GM23338 (cell line): Measurements from ENCODE around the gene UCHL1. TPM values are rescaled to one million over a fixed set of nuclear protein-coding genes. Genes with fewer than 3 reads are reported as not detected.
"Not testable (repeated sequence)": the region's sequence is repeated elsewhere in the genome, so short reads cannot be mapped to it uniquely, and the experiment has no call there.

Source experiments
- ATAC-seq: fragments of 200-7000 bp; cut with Tn5 transposase; 3 replicates; pipeline ENCODE4 v1.9.1; 2020
- DNase-seq: peaks from one replicate; pipeline ENCODE4 v3.0.0-alpha.2; 2015; ENCODE audit warnings: low spot score
- H2AFZ ChIP-seq: fragments of 200-600 bp; sonication (generic); 2 replicates; pipeline ENCODE4 v1.8.0; 2016; ENCODE audit warnings: antibody characterized with exemption, mild to moderate bottlenecking, moderate library complexity
- H3F3A ChIP-seq: fragments of 200-600 bp; sonication (generic); replicated peaks from 2 replicates; pipeline ENCODE4 v1.8.0; 2017; ENCODE audit warnings: antibody characterized with exemption, mixed run types, low read depth
- H3K27ac ChIP-seq: fragments of 200-600 bp; sonication (generic); 2 replicates; pipeline ENCODE4 v1.6.1; 2016; ENCODE audit warnings: low read depth
- H3K27me3 ChIP-seq: fragments of 200-600 bp; sonication (generic); 2 replicates; pipeline ENCODE4 v1.8.0; 2016; ENCODE audit warnings: mild to moderate bottlenecking, mixed run types, moderate library complexity; ENCODE audit not compliant: insufficient read depth
- H3K36me3 ChIP-seq: fragments of 200-600 bp; sonication (generic); 2 replicates; pipeline ENCODE4 v1.8.0; 2016; ENCODE audit warnings: mild to moderate bottlenecking; ENCODE audit not compliant: insufficient read depth
- H3K4me1 ChIP-seq: fragments of 200-600 bp; sonication (generic); 2 replicates; pipeline ENCODE4 v1.8.0; 2016; ENCODE audit warnings: mild to moderate bottlenecking, moderate library complexity; ENCODE audit not compliant: insufficient read depth
- H3K4me2 ChIP-seq: fragments of 200-600 bp; sonication (generic); 2 replicates; pipeline ENCODE4 v1.7.1; 2017; ENCODE audit warnings: mixed run types
- H3K4me3 ChIP-seq: fragments of 200-600 bp; sonication (generic); 2 replicates; pipeline ENCODE4 v1.6.1; 2016; ENCODE audit warnings: mixed run types
- H3K79me2 ChIP-seq: fragments of 200-600 bp; sonication (generic); replicated peaks from 2 replicates; pipeline ENCODE4 v1.8.0; 2017; ENCODE audit warnings: mild to moderate bottlenecking; ENCODE audit not compliant: insufficient read depth
- H3K9me2 ChIP-seq: fragments of 200-600 bp; sonication (generic); 2 replicates; pipeline ENCODE4 v1.8.0; 2017; ENCODE audit not compliant: insufficient read depth
- H4K20me1 ChIP-seq: fragments of 200-600 bp; sonication (generic); replicated peaks from 2 replicates; pipeline ENCODE4 v1.8.0; 2017; ENCODE audit warnings: mild to moderate bottlenecking; ENCODE audit not compliant: insufficient read depth
- H3K27ac Mint-ChIP-seq: 2 replicates; pipeline ENCODE4 v1.8.0; 2020; ENCODE audit warnings: inconsistent platforms, mild to moderate bottlenecking, moderate library complexity, mixed read lengths
- H3K27me3 Mint-ChIP-seq: 3 replicates; pipeline ENCODE4 v1.8.0; 2022; ENCODE audit warnings: low read depth, mild to moderate bottlenecking, moderate library complexity, mixed read lengths, inconsistent platforms; ENCODE audit not compliant: insufficient read depth, poor library complexity
- H3K36me3 Mint-ChIP-seq: 3 replicates; pipeline ENCODE4 v1.8.0; 2021; ENCODE audit warnings: low read depth, mild to moderate bottlenecking, inconsistent platforms, moderate library complexity, mixed read lengths
- H3K4me1 Mint-ChIP-seq: 3 replicates; pipeline ENCODE4 v1.8.0; 2020; ENCODE audit warnings: mild to moderate bottlenecking, inconsistent platforms, mixed read lengths
- H3K4me3 Mint-ChIP-seq: 3 replicates; pipeline ENCODE4 v1.8.0; 2021; ENCODE audit warnings: moderate library complexity, mild to moderate bottlenecking, inconsistent platforms, mixed read lengths
- H3K9me3 Mint-ChIP-seq: 3 replicates; pipeline ENCODE4 v1.8.0; 2020; ENCODE audit warnings: moderate library complexity, mild to moderate bottlenecking, inconsistent platforms, mixed read lengths
- CREB1 ChIP-seq: fragments of 250-450 bp; sonication (Bioruptor Pico); IDR thresholded peaks from 2 replicates; pipeline ENCODE4 v1.5.0; 2020; ENCODE audit warnings: low read depth, mild to moderate bottlenecking, moderate library complexity
- CTCF ChIP-seq, 2 experiments: fragments of 200-600 bp in 1 of 2; sonication (generic) in 1 of 2; conservative IDR thresholded peaks; 2 replicates each; pipeline versions ENCODE4 v1.5.1 to v1.6.1; 2016 to 2017; ENCODE audit warnings: antibody characterized with exemption in 2 of 2, low read depth in 2 of 2, mild to moderate bottlenecking in 2 of 2, moderate library complexity in 1 of 2
- ETS1 ChIP-seq: IDR thresholded peaks from 2 replicates; pipeline ENCODE4 v1.6.1; 2016; ENCODE audit warnings: antibody characterized with exemption
- EZH2 ChIP-seq: fragments of 200-600 bp; sonication (generic); IDR thresholded peaks from one replicate; pipeline ENCODE4 v1.8.0; 2017; ENCODE audit warnings: antibody characterized with exemption, mild to moderate bottlenecking, low read depth; ENCODE audit not compliant: unreplicated experiment
- EZH2phosphoT487 ChIP-seq: fragments of 200-600 bp; sonication (generic); IDR thresholded peaks from one replicate; pipeline ENCODE4 v1.8.1; 2018; ENCODE audit warnings: antibody characterized with exemption; ENCODE audit not compliant: unreplicated experiment
- JUNB ChIP-seq: IDR thresholded peaks from one replicate; pipeline ENCODE4 v1.6.1; 2016; ENCODE audit warnings: antibody characterized with exemption; ENCODE audit not compliant: unreplicated experiment
- NANOG ChIP-seq: IDR thresholded peaks from 2 replicates; pipeline ENCODE4 v1.6.1; 2016; ENCODE audit warnings: antibody characterized with exemption, borderline replicate concordance
- POLR2AphosphoS5 ChIP-seq: IDR thresholded peaks from 2 replicates; pipeline ENCODE4 v1.6.1; 2016; ENCODE audit warnings: antibody characterized with exemption, low read depth
- STAT1 ChIP-seq: IDR thresholded peaks from one replicate; pipeline ENCODE4 v1.6.1; 2016; ENCODE audit warnings: antibody characterized with exemption; ENCODE audit not compliant: unreplicated experiment
- ZNF331 ChIP-seq: fragments of 250-450 bp; sonication (Bioruptor Pico); IDR thresholded peaks from 2 replicates; pipeline ENCODE4 v1.5.0; 2020; ENCODE audit warnings: low read depth, mild to moderate bottlenecking, moderate library complexity
- ZNF462 ChIP-seq: fragments of 250-450 bp; sonication (Bioruptor Pico); IDR thresholded peaks from 2 replicates; pipeline ENCODE4 v1.5.0; 2020; ENCODE audit warnings: mild to moderate bottlenecking, moderate library complexity
- polyA plus RNA-seq: library from polyadenylated mRNA; unstranded; fragments of >200 nt; fragmentation: Nextera tagmentation; extraction: Ambion mirVana; gene quantifications from 2 replicates; pipeline ENCODE4 v1.2.1, GENCODE V29; 2016
- total RNA-seq: library from RNA; depleted of rRNA; stranded (reverse); fragments of >200 nt; shearing (Covaris generic); gene quantifications from 2 replicates; pipeline ENCODE4 v1.2.3, GENCODE V29; 2014

UCHL1 gene
- total and polyA plus RNA-seq, 2 experiments from 2014 or later = 998 to 1,758 TPM

GRCh38 chr4:41308398-41308797 is 51.7 kb downstream of the UCHL1 start (continued):
- TF ChIP-seq CTCF (conservative IDR thresholded peaks at IDR 0.05; ENCODE audit: low read depth in 2 of 2) (no peak), ZNF331 (CRISPR knock-in tag) (no peak)

- not testable (repeated sequence) for H3K27me3 Mint-ChIP-seq
Measured at GRCh38 chr4:41315426-41315825, 58.7 kb downstream of the UCHL1 start.

GRCh38 chr4:41315862-41316261 is 59.1 kb downstream of the UCHL1 start:
- Histone ChIP-seq H4K20me1 (no peaks in the 10 kb centered on the region), H3K4me1 (no peaks in the 10 kb centered on the region), H3K27ac (no peak overlapping the region), H3K4me3 (no peak overlapping the region), H3K4me2 (no peak overlapping the region), H3K27me3 (no peaks in the 10 kb centered on the region), H3K36me3 (no peaks in the 10 kb centered on the region), H3F3A (no peaks in the 10 kb centered on the region), H3K9me2 (peaks cover 6% of the 10 kb centered on the region; the same call in 1 of the 2 replicates), H3K79me2 (no peaks in the 10 kb centered on the region), H2AFZ (no peak overlapping the region)
- Mint-ChIP-seq H3K27ac (no peak overlapping the region), H3K9me3 (no peaks in the 10 kb centered on the region; the same call in 2 of the 3 replicates), H3K27me3 (peaks cover 5% of the 10 kb centered on the region), H3K36me3 (no peaks in the 10 kb centered on the region), H3K4me1 (no peaks in the 10 kb centered on the region), H3K4me3 (no peak overlapping the region)
- DNase-seq (no peak), ATAC-seq (no peak)
- TF ChIP-seq ZNF331 (CRISPR knock-in tag) (no peak), EZH2phosphoT487 (no peak), JUNB (no peak), NANOG (no peak), CREB1 (CRISPR knock-in tag) (no peak), STAT1 (no peak), ETS1 (no peak), POLR2AphosphoS5 (no peak), ZNF462 (CRISPR knock-in tag) (no peak), EZH2 (no peak)

More at GRCh38 chr4:41315426-41315825, 58.7 kb downstream of the UCHL1 start:
- H3K36me3 Mint-ChIP-seq, H3K9me3 Mint-ChIP-seq, H3K27me3 ChIP-seq, ATAC-seq, DNase-seq, H3K4me2 ChIP-seq, H3K4me3 ChIP-seq, H3K9me2 ChIP-seq, H4K20me1 ChIP-seq, H3K79me2 ChIP-seq, H2AFZ ChIP-seq, H3F3A ChIP-seq, H3K4me1 ChIP-seq, H3K27ac Mint-ChIP-seq, H3K4me1 Mint-ChIP-seq, H3K36me3 ChIP-seq, H3K27ac ChIP-seq, H3K4me3 Mint-ChIP-seq: not testable (repeated sequence)
